GM23338 (cell line): ENCODE measurements around the gene ZNF438. TPM values are rescaled to one million over a fixed set of nuclear protein-coding genes. Genes with fewer than 3 reads are reported as not detected.

Experiments
- ATAC-seq: fragments of 200-7000 bp; cut with Tn5 transposase; 3 replicates; pipeline ENCODE4 v1.9.1; 2020
- DNase-seq: peaks from one replicate; pipeline ENCODE4 v3.0.0-alpha.2; 2015; ENCODE audit warnings: low spot score
- H2AFZ ChIP-seq: fragments of 200-600 bp; sonication (generic); 2 replicates; pipeline ENCODE4 v1.8.0; 2016; ENCODE audit warnings: antibody characterized with exemption, mild to moderate bottlenecking, moderate library complexity
- H3F3A ChIP-seq: fragments of 200-600 bp; sonication (generic); replicated peaks from 2 replicates; pipeline ENCODE4 v1.8.0; 2017; ENCODE audit warnings: antibody characterized with exemption, mixed run types, low read depth
- H3K27ac ChIP-seq: fragments of 200-600 bp; sonication (generic); 2 replicates; pipeline ENCODE4 v1.6.1; 2016; ENCODE audit warnings: low read depth
- H3K27me3 ChIP-seq: fragments of 200-600 bp; sonication (generic); 2 replicates; pipeline ENCODE4 v1.8.0; 2016; ENCODE audit warnings: mild to moderate bottlenecking, mixed run types, moderate library complexity; ENCODE audit not compliant: insufficient read depth
- H3K36me3 ChIP-seq: fragments of 200-600 bp; sonication (generic); 2 replicates; pipeline ENCODE4 v1.8.0; 2016; ENCODE audit warnings: mild to moderate bottlenecking; ENCODE audit not compliant: insufficient read depth
- H3K4me1 ChIP-seq: fragments of 200-600 bp; sonication (generic); 2 replicates; pipeline ENCODE4 v1.8.0; 2016; ENCODE audit warnings: mild to moderate bottlenecking, moderate library complexity; ENCODE audit not compliant: insufficient read depth
- H3K4me2 ChIP-seq: fragments of 200-600 bp; sonication (generic); 2 replicates; pipeline ENCODE4 v1.7.1; 2017; ENCODE audit warnings: mixed run types
- H3K4me3 ChIP-seq: fragments of 200-600 bp; sonication (generic); 2 replicates; pipeline ENCODE4 v1.6.1; 2016; ENCODE audit warnings: mixed run types
- H3K79me2 ChIP-seq: fragments of 200-600 bp; sonication (generic); replicated peaks from 2 replicates; pipeline ENCODE4 v1.8.0; 2017; ENCODE audit warnings: mild to moderate bottlenecking; ENCODE audit not compliant: insufficient read depth
- H3K9me2 ChIP-seq: fragments of 200-600 bp; sonication (generic); 2 replicates; pipeline ENCODE4 v1.8.0; 2017; ENCODE audit not compliant: insufficient read depth
- H4K20me1 ChIP-seq: fragments of 200-600 bp; sonication (generic); replicated peaks from 2 replicates; pipeline ENCODE4 v1.8.0; 2017; ENCODE audit warnings: mild to moderate bottlenecking; ENCODE audit not compliant: insufficient read depth
- H3K27ac Mint-ChIP-seq: 2 replicates; pipeline ENCODE4 v1.8.0; 2020; ENCODE audit warnings: inconsistent platforms, mild to moderate bottlenecking, moderate library complexity, mixed read lengths
- H3K27me3 Mint-ChIP-seq: 3 replicates; pipeline ENCODE4 v1.8.0; 2022; ENCODE audit warnings: low read depth, mild to moderate bottlenecking, moderate library complexity, mixed read lengths, inconsistent platforms; ENCODE audit not compliant: insufficient read depth, poor library complexity
- H3K36me3 Mint-ChIP-seq: 3 replicates; pipeline ENCODE4 v1.8.0; 2021; ENCODE audit warnings: low read depth, mild to moderate bottlenecking, inconsistent platforms, moderate library complexity, mixed read lengths
- H3K4me1 Mint-ChIP-seq: 3 replicates; pipeline ENCODE4 v1.8.0; 2020; ENCODE audit warnings: mild to moderate bottlenecking, inconsistent platforms, mixed read lengths
- H3K4me3 Mint-ChIP-seq: 3 replicates; pipeline ENCODE4 v1.8.0; 2021; ENCODE audit warnings: moderate library complexity, mild to moderate bottlenecking, inconsistent platforms, mixed read lengths
- H3K9me3 Mint-ChIP-seq: 3 replicates; pipeline ENCODE4 v1.8.0; 2020; ENCODE audit warnings: moderate library complexity, mild to moderate bottlenecking, inconsistent platforms, mixed read lengths
- CREB1 ChIP-seq: fragments of 250-450 bp; sonication (Bioruptor Pico); IDR thresholded peaks from 2 replicates; pipeline ENCODE4 v1.5.0; 2020; ENCODE audit warnings: low read depth, mild to moderate bottlenecking, moderate library complexity
- EZH2 ChIP-seq: fragments of 200-600 bp; sonication (generic); IDR thresholded peaks from one replicate; pipeline ENCODE4 v1.8.0; 2017; ENCODE audit warnings: antibody characterized with exemption, mild to moderate bottlenecking, low read depth; ENCODE audit not compliant: unreplicated experiment
- EZH2phosphoT487 ChIP-seq: fragments of 200-600 bp; sonication (generic); IDR thresholded peaks from one replicate; pipeline ENCODE4 v1.8.1; 2018; ENCODE audit warnings: antibody characterized with exemption; ENCODE audit not compliant: unreplicated experiment
- JUNB ChIP-seq: IDR thresholded peaks from one replicate; pipeline ENCODE4 v1.6.1; 2016; ENCODE audit warnings: antibody characterized with exemption; ENCODE audit not compliant: unreplicated experiment
- POLR2AphosphoS5 ChIP-seq: IDR thresholded peaks from 2 replicates; pipeline ENCODE4 v1.6.1; 2016; ENCODE audit warnings: antibody characterized with exemption, low read depth
- STAT1 ChIP-seq: IDR thresholded peaks from one replicate; pipeline ENCODE4 v1.6.1; 2016; ENCODE audit warnings: antibody characterized with exemption; ENCODE audit not compliant: unreplicated experiment
- ZNF114 ChIP-seq: fragments of 250-450 bp; sonication (Bioruptor Pico); IDR thresholded peaks from 2 replicates; pipeline ENCODE4 v1.5.0; 2020; ENCODE audit warnings: mild to moderate bottlenecking, moderate library complexity
- ZNF331 ChIP-seq: fragments of 250-450 bp; sonication (Bioruptor Pico); IDR thresholded peaks from 2 replicates; pipeline ENCODE4 v1.5.0; 2020; ENCODE audit warnings: low read depth, mild to moderate bottlenecking, moderate library complexity
- polyA plus RNA-seq: library from polyadenylated mRNA; unstranded; fragments of >200 nt; fragmentation: Nextera tagmentation; extraction: Ambion mirVana; gene quantifications from 2 replicates; pipeline ENCODE4 v1.2.1, GENCODE V29; 2016
- total RNA-seq: library from RNA; depleted of rRNA; stranded (reverse); fragments of >200 nt; shearing (Covaris generic); gene quantifications from 2 replicates; pipeline ENCODE4 v1.2.3, GENCODE V29; 2014
- TF ChIP-seq, protein P1 (sequence below): IDR thresholded peaks from one replicate; pipeline ENCODE4 v1.6.1; 2018; ENCODE audit warnings: antibody characterized with exemption; ENCODE audit not compliant: unreplicated experiment
- TF ChIP-seq, protein P2 (sequence below): IDR thresholded peaks from 2 replicates; pipeline ENCODE4 v1.6.1; 2016; ENCODE audit warnings: antibody characterized with exemption
- TF ChIP-seq, protein P3 (sequence below), 2 experiments: fragments of 200-600 bp in 1 of 2; sonication (generic) in 1 of 2; conservative IDR thresholded peaks; 2 replicates each; pipeline versions ENCODE4 v1.5.1 to v1.6.1; 2016 to 2017; ENCODE audit warnings: antibody characterized with exemption in 2 of 2, low read depth in 2 of 2, mild to moderate bottlenecking in 2 of 2, moderate library complexity in 1 of 2

The ZNF438 gene
- total and polyA plus RNA-seq, 2 experiments from 2014 or later, result 0.91 to 0.94 TPM

DNA sequence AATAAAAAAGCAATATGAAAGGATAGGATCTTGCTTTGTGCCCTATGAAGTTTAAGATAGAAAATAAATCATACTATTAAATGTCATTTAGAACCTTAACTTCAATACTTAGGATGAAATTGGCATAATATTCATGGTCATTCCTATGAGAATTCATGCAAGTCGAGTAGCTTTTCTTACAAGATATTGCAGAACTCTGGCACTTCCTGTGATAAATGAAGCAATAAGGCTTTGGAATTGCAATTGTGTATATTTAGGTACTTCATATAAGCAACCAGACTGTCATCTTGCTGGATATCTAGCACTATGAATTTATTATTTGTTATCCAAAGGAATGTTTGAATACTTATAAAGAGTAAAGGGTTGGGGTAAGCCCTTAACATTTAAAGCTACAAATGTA lies 116.5 kb downstream of the ZNF438 start:
- no peak overlapping the region for H3K4me2 ChIP-seq
- H3K4me3 Mint-ChIP-seq, result no peak overlapping the region
- no peaks in the 10 kb centered on the region for H3K9me2 ChIP-seq
- no peak overlapping the region for H3K27ac Mint-ChIP-seq
- H3K36me3 Mint-ChIP-seq, result no peaks in the 10 kb centered on the region
- DNase-seq, result no peak
- no peaks in the 10 kb centered on the region for H3K79me2 ChIP-seq
- no peaks in the 10 kb centered on the region for H3K27me3 ChIP-seq
- no peak overlapping the region for H2AFZ ChIP-seq
- H3K36me3 ChIP-seq, result no peaks in the 10 kb centered on the region
- H4K20me1 ChIP-seq, result no peaks in the 10 kb centered on the region
- ATAC-seq, result no peak
- H3K27me3 Mint-ChIP-seq, result no peaks in the 10 kb centered on the region
- no peaks in the 10 kb centered on the region for H3F3A ChIP-seq
- TF ChIP-seq CREB1 (CRISPR knock-in tag), result no peak
- TF ChIP-seq, protein P1, sequence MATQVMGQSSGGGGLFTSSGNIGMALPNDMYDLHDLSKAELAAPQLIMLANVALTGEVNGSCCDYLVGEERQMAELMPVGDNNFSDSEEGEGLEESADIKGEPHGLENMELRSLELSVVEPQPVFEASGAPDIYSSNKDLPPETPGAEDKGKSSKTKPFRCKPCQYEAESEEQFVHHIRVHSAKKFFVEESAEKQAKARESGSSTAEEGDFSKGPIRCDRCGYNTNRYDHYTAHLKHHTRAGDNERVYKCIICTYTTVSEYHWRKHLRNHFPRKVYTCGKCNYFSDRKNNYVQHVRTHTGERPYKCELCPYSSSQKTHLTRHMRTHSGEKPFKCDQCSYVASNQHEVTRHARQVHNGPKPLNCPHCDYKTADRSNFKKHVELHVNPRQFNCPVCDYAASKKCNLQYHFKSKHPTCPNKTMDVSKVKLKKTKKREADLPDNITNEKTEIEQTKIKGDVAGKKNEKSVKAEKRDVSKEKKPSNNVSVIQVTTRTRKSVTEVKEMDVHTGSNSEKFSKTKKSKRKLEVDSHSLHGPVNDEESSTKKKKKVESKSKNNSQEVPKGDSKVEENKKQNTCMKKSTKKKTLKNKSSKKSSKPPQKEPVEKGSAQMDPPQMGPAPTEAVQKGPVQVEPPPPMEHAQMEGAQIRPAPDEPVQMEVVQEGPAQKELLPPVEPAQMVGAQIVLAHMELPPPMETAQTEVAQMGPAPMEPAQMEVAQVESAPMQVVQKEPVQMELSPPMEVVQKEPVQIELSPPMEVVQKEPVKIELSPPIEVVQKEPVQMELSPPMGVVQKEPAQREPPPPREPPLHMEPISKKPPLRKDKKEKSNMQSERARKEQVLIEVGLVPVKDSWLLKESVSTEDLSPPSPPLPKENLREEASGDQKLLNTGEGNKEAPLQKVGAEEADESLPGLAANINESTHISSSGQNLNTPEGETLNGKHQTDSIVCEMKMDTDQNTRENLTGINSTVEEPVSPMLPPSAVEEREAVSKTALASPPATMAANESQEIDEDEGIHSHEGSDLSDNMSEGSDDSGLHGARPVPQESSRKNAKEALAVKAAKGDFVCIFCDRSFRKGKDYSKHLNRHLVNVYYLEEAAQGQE, result no peak
- no peaks in the 10 kb centered on the region for H3K9me3 Mint-ChIP-seq
- no peak overlapping the region for H3K4me3 ChIP-seq
- peaks cover 4% of the 10 kb centered on the region; the same call in 2 of the 3 replicates for H3K4me1 Mint-ChIP-seq
- H3K27ac ChIP-seq, result no peak overlapping the region
- H3K4me1 ChIP-seq, result no peaks in the 10 kb centered on the region

DNA sequence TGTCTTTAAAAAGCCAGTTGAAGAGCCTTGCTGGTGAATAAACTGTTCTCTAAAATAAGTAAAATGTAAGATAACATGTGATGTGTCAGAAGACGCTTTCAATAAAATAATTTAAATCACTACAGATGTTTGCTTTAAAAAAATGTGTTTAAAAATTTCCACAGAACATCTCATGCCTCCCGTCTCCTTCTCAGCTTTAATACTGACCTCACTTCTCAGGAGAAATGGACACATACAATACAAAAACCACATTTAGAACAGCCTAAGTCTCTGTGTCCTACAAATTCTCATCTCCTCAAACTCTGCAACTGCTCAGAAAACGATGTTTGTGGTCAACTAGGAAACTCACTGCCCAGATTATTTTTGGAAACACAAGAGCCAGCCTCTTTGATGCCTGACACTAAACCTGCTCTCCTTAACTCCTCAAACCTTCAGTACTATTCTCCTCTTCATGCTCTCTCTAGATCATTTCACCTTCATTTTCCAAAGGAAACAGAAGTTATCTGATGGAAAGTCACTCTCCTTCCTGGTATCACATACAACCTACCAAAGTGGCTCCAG lies 120.3 kb downstream of the ZNF438 start:
- ATAC-seq (no peak), DNase-seq (no peak)
- Histone ChIP-seq H3K27me3 (no peaks in the 10 kb centered on the region), H3K36me3 (no peaks in the 10 kb centered on the region), H3K4me1 (no peaks in the 10 kb centered on the region), H3K79me2 (no peaks in the 10 kb centered on the region), H3K9me2 (no peaks in the 10 kb centered on the region), H3K4me3 (no peak overlapping the region), H3K4me2 (no peak overlapping the region), H4K20me1 (no peaks in the 10 kb centered on the region), H2AFZ (no peak overlapping the region), H3K27ac (no peak overlapping the region), H3F3A (no peaks in the 10 kb centered on the region)
- no peak overlapping the region for H3K4me3 Mint-ChIP-seq
- H3K9me3 Mint-ChIP-seq, result no peaks in the 10 kb centered on the region
- H3K27me3 Mint-ChIP-seq, result no peaks in the 10 kb centered on the region
- no peaks in the 10 kb centered on the region for H3K36me3 Mint-ChIP-seq
- no peak overlapping the region for H3K27ac Mint-ChIP-seq
- H3K4me1 Mint-ChIP-seq, result no peaks in the 10 kb centered on the region
- TF ChIP-seq EZH2phosphoT487 (no peak), POLR2AphosphoS5 (no peak), STAT1 (no peak), ZNF114 (CRISPR knock-in tag) (no peak), EZH2 (no peak), CREB1 (CRISPR knock-in tag) (no peak), JUNB (no peak), ZNF331 (no peak)
- TF ChIP-seq, protein P2, sequence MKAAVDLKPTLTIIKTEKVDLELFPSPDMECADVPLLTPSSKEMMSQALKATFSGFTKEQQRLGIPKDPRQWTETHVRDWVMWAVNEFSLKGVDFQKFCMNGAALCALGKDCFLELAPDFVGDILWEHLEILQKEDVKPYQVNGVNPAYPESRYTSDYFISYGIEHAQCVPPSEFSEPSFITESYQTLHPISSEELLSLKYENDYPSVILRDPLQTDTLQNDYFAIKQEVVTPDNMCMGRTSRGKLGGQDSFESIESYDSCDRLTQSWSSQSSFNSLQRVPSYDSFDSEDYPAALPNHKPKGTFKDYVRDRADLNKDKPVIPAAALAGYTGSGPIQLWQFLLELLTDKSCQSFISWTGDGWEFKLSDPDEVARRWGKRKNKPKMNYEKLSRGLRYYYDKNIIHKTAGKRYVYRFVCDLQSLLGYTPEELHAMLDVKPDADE, result no peak
- TF ChIP-seq, protein P3, sequence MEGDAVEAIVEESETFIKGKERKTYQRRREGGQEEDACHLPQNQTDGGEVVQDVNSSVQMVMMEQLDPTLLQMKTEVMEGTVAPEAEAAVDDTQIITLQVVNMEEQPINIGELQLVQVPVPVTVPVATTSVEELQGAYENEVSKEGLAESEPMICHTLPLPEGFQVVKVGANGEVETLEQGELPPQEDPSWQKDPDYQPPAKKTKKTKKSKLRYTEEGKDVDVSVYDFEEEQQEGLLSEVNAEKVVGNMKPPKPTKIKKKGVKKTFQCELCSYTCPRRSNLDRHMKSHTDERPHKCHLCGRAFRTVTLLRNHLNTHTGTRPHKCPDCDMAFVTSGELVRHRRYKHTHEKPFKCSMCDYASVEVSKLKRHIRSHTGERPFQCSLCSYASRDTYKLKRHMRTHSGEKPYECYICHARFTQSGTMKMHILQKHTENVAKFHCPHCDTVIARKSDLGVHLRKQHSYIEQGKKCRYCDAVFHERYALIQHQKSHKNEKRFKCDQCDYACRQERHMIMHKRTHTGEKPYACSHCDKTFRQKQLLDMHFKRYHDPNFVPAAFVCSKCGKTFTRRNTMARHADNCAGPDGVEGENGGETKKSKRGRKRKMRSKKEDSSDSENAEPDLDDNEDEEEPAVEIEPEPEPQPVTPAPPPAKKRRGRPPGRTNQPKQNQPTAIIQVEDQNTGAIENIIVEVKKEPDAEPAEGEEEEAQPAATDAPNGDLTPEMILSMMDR (conservative IDR thresholded peaks at IDR 0.05; ENCODE audit: low read depth in 2 of 2), result no peak
- TF ChIP-seq, protein P1, result no peak
